Activated naive CD4-positive, alpha-beta T cell treated with anti-CD3 and anti-CD28 coated beads, Interleukin-2, amount 50 U/mL, for 24 hours (primary cell): Measurements from ENCODE around the gene SMIM43.
"Not testable (repeated sequence)": the region's sequence is repeated elsewhere in the genome, so short reads cannot be mapped to it uniquely, and the experiment has no call there.

Experiments
- H3K27ac Mint-ChIP-seq: one replicate; pipeline ENCODE4 v1.8.0; 2021; ENCODE audit warnings: mild to moderate bottlenecking, mixed read lengths
- H3K27me3 Mint-ChIP-seq: one replicate; pipeline ENCODE4 v1.8.0; 2021; ENCODE audit warnings: mixed read lengths
- H3K36me3 Mint-ChIP-seq: one replicate; pipeline ENCODE4 v1.8.0; 2021; ENCODE audit warnings: mixed read lengths
- H3K4me1 Mint-ChIP-seq: one replicate; pipeline ENCODE4 v1.8.0; 2021; ENCODE audit warnings: mixed read lengths
- H3K4me3 Mint-ChIP-seq: one replicate; pipeline ENCODE4 v1.8.0; 2021; ENCODE audit warnings: mild to moderate bottlenecking, mixed read lengths
- H3K9me3 Mint-ChIP-seq: one replicate; pipeline ENCODE4 v1.8.0; 2021; ENCODE audit warnings: mixed read lengths

SMIM43 gene

DNA sequence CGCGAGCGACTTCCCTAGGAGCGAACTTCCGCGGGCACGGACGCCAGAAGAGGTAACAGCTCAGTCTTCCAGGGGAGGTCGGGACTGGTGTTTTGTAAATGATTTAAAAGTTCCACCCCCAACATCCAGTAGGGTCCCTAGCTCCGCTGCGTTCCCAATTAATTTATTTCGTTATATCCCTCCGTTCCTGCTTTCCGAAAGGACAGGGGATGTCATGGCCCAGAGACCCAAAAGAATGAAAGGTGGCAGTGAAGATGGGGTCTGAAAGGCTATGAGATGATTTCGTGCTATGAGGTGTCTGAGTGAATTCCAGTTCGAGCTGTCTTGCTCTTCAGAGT lies 373 bp upstream of the SMIM43 start:
- Mint-ChIP-seq H3K9me3 (no peaks in the 10 kb centered on the region), H3K36me3 (no peaks in the 10 kb centered on the region), H3K4me1 (peaks cover 10% of the 10 kb centered on the region), H3K27ac (no peak overlapping the region), H3K4me3 (peak overlapping the region; percentile 51), H3K27me3 (peaks cover 44% of the 10 kb centered on the region)

DNA sequence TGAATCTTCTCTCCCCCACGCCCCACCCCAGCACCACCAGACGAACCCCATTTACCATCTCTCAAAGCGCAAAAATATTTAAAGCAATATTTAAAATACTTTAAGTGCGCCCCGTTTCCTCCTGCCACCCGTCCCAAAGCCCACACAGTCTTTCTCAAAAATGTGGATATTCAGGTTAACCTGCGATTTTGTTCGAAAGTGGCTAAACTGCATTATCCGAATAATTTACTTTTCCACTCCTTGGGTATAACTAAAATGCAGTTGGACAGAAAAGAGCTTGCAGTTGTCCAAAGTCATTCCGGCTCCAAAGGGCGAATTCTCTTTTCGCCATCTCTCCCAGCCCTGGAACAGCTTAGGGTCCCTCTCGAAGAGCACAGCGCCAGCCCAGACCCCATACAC lies 662 bp downstream of the SMIM43 start:
- Mint-ChIP-seq H3K9me3 (no peaks in the 10 kb centered on the region), H3K27me3 (peaks cover 42% of the 10 kb centered on the region), H3K36me3 (no peaks in the 10 kb centered on the region), H3K4me1 (peaks cover 10% of the 10 kb centered on the region), H3K4me3 (peak overlapping the region; percentile 19), H3K27ac (no peak overlapping the region)

DNA sequence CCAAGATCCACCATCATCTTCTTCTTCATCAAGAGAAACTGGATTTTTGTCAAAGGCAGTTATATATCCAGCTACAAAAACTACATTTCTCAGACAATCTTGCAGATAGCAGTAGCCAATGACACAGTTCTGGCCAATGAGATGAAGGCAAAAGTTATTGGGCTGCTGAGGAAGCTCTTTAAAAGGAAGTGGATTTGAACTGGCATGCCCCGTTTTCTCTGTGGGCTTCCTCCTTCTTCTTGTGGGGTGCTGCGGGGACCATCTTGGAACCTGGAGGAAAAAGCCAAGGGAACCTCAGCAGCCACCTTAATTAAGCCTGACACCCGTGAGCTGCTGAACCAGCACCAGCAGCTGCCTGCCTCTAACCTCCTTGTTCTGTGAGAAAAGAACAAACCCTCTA lies 4.8 kb downstream of the SMIM43 start:
- H3K9me3 Mint-ChIP-seq: no peaks in the 10 kb centered on the region
- H3K27me3 Mint-ChIP-seq: peaks cover 36% of the 10 kb centered on the region
- H3K4me1 Mint-ChIP-seq: peaks cover 6% of the 10 kb centered on the region
- no peak overlapping the region for H3K4me3 Mint-ChIP-seq
- H3K27ac Mint-ChIP-seq: no peak overlapping the region
- no peaks in the 10 kb centered on the region for H3K36me3 Mint-ChIP-seq

DNA sequence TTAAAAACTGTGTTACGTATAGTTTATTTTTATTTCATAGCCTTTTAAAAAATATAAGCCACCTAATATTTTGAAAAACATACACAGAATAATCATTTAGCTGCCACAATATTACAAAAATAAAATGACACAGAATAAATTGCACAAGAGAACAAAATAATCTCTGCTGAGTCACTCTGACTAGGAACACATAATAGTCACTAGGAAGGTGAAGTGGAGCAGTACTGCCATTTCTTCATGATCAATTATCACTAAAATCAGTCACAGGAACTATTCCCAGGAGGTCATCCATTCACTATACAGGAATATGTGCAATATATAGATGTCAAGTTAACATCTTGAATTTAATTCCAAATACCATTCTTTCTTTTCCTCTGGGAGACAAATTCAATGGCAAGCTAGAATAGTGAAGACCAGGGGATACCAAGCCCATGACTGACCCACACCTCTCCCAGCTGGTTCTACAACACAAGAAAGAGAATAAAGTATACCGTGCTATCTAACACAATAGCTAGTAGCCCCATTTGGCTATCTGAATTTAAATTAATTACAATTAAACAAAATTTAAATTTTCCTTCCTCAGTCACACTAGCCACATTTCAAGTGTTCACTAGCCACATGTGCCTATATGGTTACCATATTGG lies 5.9 kb downstream of the SMIM43 start:
- Mint-ChIP-seq H3K4me3 (no peak overlapping the region), H3K9me3 (no peaks in the 10 kb centered on the region), H3K36me3 (no peaks in the 10 kb centered on the region), H3K27ac (no peak overlapping the region), H3K4me1 (peaks cover 3% of the 10 kb centered on the region), H3K27me3 (peaks cover 37% of the 10 kb centered on the region)

DNA sequence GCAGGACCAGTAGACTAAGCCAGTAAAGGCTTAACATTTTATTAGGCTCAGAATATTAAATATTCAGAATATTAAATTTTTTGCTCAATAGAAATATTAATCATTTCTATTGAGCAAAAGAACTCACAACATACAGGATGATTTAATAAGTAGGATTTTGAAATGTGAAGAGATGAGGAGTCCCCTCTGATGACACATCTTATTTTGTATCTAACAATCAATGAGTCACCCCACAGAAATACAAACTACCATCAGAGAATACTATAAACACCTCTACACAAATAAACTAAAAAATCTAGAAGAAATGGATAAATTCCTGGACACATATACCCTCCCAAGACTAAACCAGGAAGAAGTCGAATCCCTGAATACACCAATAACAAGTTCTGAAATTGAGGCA lies 12.8 kb downstream of the SMIM43 start:
- H3K4me3 Mint-ChIP-seq, H3K36me3 Mint-ChIP-seq, H3K9me3 Mint-ChIP-seq, H3K27ac Mint-ChIP-seq, H3K4me1 Mint-ChIP-seq: not testable (repeated sequence)
- peaks cover 19% of the 10 kb centered on the region for H3K27me3 Mint-ChIP-seq

DNA sequence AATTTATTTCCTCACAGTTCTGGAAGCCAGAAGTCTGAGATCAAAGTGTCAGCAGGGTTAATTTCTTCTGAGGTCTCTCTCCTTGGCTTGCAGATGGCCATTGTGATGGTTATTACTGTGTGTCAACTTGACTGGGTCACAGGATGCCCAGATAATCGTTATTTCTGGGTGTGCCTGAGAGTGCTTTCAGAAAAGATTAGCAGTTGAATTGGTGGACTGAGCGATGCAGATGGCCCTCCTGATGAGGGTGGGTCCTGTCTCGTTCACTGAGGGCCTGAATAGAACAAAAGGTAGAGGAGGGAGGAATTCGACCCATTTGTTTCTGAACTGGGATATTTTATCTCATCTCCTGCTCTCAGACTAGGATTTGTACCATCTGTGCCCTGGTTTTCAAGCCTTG lies 15.7 kb downstream of the SMIM43 start:
- peaks cover 6% of the 10 kb centered on the region for H3K27me3 Mint-ChIP-seq
- H3K9me3 Mint-ChIP-seq: no peaks in the 10 kb centered on the region
- H3K4me3 Mint-ChIP-seq: no peak overlapping the region
- no peak overlapping the region for H3K27ac Mint-ChIP-seq
- no peaks in the 10 kb centered on the region for H3K4me1 Mint-ChIP-seq
- no peaks in the 10 kb centered on the region for H3K36me3 Mint-ChIP-seq

DNA sequence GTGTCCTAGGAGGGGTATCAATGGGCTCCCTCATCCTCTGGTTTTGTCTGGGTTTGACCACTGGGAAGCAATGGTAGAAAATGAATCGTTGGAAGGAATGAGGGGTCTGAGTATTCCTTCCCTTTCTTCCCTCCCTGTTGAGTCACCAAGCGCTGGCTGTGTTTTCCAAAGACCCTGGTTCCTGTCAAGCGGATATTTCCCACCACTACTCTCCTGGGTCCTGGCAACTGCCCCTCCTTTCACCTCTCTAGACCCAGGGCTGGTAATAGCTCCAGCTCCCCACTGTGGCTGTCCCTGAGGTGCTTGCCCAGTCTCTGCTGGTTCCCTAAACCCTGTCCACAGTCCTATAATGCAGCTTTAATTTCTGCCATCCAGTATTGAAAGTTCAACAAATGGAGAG lies 22.2 kb downstream of the SMIM43 start:
- H3K4me1 Mint-ChIP-seq: no peaks in the 10 kb centered on the region
- H3K4me3 Mint-ChIP-seq: no peak overlapping the region
- H3K27ac Mint-ChIP-seq: no peak overlapping the region
- no peaks in the 10 kb centered on the region for H3K36me3 Mint-ChIP-seq
- H3K27me3 Mint-ChIP-seq: peaks cover 6% of the 10 kb centered on the region
- no peaks in the 10 kb centered on the region for H3K9me3 Mint-ChIP-seq

DNA sequence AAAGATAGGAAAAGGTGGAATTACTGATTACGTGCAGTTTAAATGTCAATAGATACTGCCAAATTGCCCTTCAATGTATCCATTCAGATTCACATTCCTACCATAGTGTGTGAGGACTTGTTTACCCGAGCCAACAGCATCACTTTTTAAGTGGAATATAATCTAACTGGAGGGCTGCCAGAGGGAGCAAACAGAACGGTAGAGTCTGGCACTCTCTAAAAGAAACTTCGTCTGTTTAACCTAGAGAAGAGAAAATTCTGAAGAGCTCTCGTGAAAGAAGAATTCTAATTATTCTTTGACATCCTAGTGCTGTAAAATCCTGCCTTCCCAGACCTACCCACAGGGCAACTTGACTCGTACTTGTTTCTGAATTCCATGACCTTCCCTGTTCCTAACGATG lies 23.2 kb downstream of the SMIM43 start:
- Mint-ChIP-seq H3K27me3 (peaks cover 7% of the 10 kb centered on the region), H3K4me1 (no peaks in the 10 kb centered on the region), H3K4me3 (no peak overlapping the region), H3K36me3 (no peaks in the 10 kb centered on the region), H3K9me3 (no peaks in the 10 kb centered on the region), H3K27ac (no peak overlapping the region)

DNA sequence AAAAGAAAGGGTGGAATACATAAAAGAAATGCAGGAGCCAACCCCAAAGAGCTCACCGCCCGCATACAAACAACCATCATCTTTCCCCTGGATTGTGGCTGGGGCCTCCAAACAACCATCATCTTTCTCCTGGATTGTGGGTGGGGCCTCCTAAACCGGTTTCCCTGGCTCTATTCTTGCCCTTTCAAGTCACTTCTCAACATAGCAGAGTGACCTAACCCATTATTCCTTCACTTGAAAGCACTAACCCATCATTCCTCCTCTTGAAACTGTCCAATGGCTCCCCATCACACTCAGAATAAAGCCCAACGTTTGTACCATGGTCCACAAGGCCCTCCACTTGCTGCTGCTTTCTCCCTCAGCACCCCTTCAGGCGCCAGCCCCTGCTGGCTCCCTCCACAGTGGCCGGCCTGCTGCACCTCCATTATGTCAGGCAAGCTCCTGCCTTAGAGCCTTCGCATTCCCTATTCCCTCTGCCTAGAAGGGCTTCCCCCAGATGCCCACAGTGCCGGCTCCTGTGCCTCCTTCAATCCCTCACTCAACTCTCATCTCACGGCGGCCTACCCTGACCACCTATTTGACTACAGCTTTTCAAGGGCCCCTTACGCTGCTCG lies 24.1 kb downstream of the SMIM43 start:
- H3K4me1 Mint-ChIP-seq: no peaks in the 10 kb centered on the region
- H3K36me3 Mint-ChIP-seq: no peaks in the 10 kb centered on the region
- no peak overlapping the region for H3K4me3 Mint-ChIP-seq
- H3K9me3 Mint-ChIP-seq: no peaks in the 10 kb centered on the region
- peaks cover 7% of the 10 kb centered on the region for H3K27me3 Mint-ChIP-seq
- no peak overlapping the region for H3K27ac Mint-ChIP-seq

DNA sequence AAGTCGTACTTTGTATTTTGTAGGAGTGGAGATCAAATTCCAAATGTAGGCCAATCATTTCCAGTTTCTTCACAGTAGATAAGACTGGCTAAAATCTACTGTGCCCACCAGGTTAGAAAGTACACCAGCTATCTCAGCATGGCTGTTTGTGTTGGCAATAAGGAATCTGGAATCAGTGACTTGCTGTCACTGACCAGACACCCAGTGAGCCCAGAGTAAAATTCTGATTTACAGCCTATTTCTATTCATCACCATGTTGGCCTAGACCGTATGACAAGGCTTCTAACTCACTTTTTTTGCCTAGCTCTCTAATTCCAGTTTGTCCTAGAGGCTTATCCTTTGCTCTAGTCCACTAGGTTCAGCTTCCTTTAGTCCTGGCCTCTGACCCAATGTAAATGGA lies 25.4 kb downstream of the SMIM43 start:
- Mint-ChIP-seq H3K36me3 (no peaks in the 10 kb centered on the region), H3K27ac (no peak overlapping the region), H3K9me3 (no peaks in the 10 kb centered on the region), H3K4me3 (no peak overlapping the region), H3K27me3 (peaks cover 7% of the 10 kb centered on the region), H3K4me1 (no peaks in the 10 kb centered on the region)

DNA sequence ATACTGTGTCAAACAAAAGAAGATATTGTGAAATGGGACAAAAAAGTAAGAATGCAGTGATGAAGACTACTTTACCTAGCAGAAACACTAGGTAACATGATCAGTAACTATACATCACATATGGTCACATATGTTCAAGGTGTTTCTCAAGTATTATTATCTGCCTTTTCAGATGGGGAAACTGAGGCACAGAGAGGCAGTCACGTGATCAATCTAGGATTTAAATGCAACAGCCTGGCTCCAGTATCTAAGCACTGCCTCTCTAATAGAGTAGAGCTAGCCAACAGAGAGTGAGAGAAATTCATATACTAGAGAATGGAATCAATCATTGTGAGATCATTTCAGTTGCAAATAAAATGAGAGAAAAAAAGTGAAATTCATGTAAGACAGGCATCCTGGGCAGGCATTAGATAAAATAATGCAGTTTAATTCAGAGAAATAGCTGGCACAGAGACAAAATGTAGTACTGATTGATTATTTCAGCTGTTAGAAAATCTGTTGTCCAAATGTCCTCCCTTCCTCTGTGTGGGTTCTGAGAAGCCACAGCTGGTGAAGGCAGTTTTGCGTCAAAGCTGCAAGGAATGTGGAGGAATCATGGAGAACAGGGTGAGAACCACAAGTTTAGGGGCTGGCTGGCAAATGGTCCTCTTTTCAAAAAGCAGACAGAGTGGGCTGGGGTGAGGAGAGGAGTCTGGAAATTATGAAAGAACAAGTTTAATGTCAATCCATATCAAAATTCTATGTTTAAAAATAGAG lies 26.0 kb downstream of the SMIM43 start:
- no peaks in the 10 kb centered on the region for H3K9me3 Mint-ChIP-seq
- H3K4me1 Mint-ChIP-seq: no peaks in the 10 kb centered on the region
- H3K27ac Mint-ChIP-seq: no peak overlapping the region
- H3K36me3 Mint-ChIP-seq: no peaks in the 10 kb centered on the region
- H3K27me3 Mint-ChIP-seq: peaks cover 7% of the 10 kb centered on the region
- H3K4me3 Mint-ChIP-seq: no peak overlapping the region

DNA sequence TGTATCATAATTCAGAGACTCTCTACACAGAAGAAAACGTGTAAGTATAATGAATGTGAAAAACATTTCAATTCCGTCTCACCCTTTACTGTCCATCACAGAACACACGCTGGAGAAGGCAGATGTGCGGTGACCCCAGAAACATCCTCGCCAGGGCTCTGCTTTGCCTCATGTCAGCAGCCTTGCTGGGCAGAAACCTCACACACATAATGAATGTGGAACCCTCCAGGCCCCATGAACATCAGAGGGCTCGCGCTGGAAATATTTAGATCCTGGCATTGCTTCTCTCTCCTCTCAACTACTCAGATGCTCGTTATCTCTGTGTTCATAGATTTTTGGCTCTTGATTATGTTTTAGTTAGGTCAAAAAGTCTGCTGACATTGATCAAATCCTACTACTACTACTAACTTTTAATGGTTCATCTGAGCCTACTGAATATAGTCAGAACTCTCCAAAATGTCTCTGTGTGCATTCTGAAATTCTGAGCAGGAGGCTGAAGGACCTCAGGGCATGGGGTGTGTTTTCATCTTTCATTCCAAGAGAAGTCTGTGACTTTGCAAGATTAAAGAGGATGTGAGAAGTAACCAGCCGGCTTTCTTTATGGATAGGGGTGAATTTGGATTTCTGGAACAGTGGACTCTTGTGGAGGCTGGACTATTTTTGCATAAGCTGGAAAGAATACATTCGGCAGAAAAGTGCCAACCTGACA lies 27.0 kb downstream of the SMIM43 start:
- Mint-ChIP-seq H3K27ac (no peak overlapping the region), H3K36me3 (no peaks in the 10 kb centered on the region), H3K9me3 (no peaks in the 10 kb centered on the region), H3K4me3 (no peak overlapping the region), H3K27me3 (peaks cover 7% of the 10 kb centered on the region), H3K4me1 (no peaks in the 10 kb centered on the region)

DNA sequence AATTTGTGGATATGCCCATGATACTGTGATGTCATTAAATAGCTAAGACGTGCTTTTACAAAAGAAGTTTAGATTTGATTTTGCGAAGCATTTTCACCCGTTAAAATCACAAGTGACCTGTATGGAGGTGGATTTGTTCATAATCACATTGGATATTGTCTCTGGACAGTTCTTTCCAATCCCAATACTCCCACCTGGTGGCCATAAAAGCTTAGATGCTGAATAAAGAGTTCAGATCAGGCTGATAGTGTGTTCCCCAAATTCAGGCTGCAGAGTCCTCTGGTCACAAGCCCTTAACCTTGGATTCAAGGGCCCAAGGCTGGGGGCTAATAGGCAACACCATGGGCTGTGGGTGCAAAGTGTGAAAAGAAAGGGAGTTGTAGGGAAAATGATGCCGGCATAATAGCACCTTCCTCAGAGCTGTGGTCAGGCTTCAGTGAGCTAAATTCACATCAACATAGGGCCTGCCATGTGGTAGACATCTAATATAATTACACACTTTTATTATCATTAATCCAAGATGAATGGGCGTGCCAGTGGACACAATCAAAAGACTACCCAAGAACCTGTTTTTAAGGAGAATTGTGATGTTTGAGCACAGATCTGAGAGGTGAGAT lies 28.1 kb downstream of the SMIM43 start:
- Mint-ChIP-seq H3K4me1 (no peaks in the 10 kb centered on the region), H3K27me3 (peaks cover 7% of the 10 kb centered on the region), H3K4me3 (no peak overlapping the region), H3K36me3 (no peaks in the 10 kb centered on the region), H3K27ac (no peak overlapping the region), H3K9me3 (no peaks in the 10 kb centered on the region)

DNA sequence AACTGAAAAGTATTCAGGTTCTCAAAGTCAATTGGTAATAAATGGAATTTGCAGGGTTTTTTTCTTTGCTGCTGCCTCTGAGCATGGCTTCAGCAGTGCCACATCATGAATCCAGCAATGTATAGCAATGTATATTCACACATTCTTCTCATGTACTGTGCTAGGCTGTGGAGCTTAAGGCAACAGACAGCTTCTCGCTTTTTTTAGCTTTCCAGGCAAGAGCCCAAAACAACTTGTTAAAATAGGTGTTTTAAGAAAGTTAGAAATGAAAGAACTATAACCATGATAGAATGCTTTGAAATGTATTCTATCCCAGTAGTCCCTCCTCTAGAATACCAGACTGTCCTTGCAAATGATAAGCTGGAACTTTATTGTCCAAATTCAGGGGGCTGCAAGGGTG lies 30.4 kb downstream of the SMIM43 start:
- Mint-ChIP-seq H3K27me3 (peaks cover 9% of the 10 kb centered on the region), H3K9me3 (no peaks in the 10 kb centered on the region), H3K4me1 (no peaks in the 10 kb centered on the region), H3K4me3 (no peak overlapping the region), H3K27ac (no peak overlapping the region), H3K36me3 (no peaks in the 10 kb centered on the region)

DNA sequence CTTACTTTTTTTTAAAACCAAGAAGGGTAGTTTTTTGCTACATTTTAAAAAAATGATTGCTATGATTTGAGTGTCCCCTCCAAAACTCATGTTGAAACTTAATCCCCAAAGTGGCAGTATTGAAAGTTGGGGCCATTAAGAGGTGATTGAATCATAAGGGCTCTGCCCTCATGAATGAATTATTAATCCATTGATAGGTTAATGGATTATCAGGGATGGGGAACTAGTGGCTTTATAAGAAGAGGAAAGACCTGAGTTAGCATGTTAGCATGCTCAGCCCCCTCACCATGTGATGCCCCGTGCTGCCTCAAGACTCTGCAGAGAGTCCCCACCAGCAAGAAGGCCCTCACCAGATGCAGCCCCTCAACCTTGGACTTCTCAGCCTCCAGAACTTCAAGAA lies 31.0 kb downstream of the SMIM43 start:
- Mint-ChIP-seq H3K27me3 (peaks cover 9% of the 10 kb centered on the region), H3K27ac (no peak overlapping the region), H3K4me3 (no peak overlapping the region), H3K9me3 (no peaks in the 10 kb centered on the region), H3K36me3 (no peaks in the 10 kb centered on the region), H3K4me1 (no peaks in the 10 kb centered on the region)

DNA sequence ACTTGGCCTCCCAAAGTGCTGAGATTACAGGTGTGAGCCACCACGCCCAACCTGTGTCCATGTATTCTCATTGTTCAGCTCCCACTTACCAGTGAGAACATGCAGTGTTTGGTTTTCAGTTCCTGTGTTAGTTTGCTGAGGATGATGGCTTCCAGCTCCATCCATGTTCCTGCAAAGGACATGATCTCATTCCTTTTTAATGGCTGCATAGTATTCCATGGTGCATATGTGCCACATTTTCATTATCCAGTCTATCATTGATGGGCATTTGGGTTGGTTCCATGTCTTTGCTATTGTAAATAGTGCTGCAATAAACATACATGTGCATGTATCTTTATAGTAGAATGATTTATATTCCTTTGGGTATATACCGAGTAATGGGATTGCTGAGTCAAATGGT lies 35.2 kb downstream of the SMIM43 start:
- not testable (repeated sequence) for H3K27me3 Mint-ChIP-seq, H3K36me3 Mint-ChIP-seq, H3K4me3 Mint-ChIP-seq, H3K4me1 Mint-ChIP-seq, H3K9me3 Mint-ChIP-seq, H3K27ac Mint-ChIP-seq
